Measurements from ENCODE around the gene GBA2.

The GBA2 gene

GRCh38 chr9:35687306-35687705 lies 61.7 kb downstream of the GBA2 start:
- DNase-seq (ENCODE audit: low read depth) = no peak
- no peak overlapping the region for H3K4me3 ChIP-seq (ENCODE audit: low read depth, low read length)
- no peak for TF ChIP-seq CTCF (IDR thresholded peaks at IDR 0.05; ENCODE audit: control insufficient read depth, extremely low read depth, insufficient read depth)

Measured in LNCaP clone FGC (cell line).